G401 (cell line): ENCODE results near the gene AQP12A. TPM values are rescaled to one million over a fixed set of nuclear protein-coding genes. Genes with fewer than 3 reads are reported as not detected.
"Not testable (repeated sequence)": the region's sequence is repeated elsewhere in the genome, so short reads cannot be mapped to it uniquely, and the experiment has no call there.

Experiments
- DNase-seq: peaks from one replicate; pipeline ENCODE4 v3.0.0-alpha.2; 2015; ENCODE audit warnings: low spot score
- in situ Hi-C: cut with HindIII; loops from 2 replicates; pipeline ENCODE4 v1.10.0; 2016; ENCODE audit warnings: low sequenced_read_pairs, mixed read lengths
- total RNA-seq: library from RNA; depleted of rRNA; stranded (reverse); fragments of >200 nt; shearing (Covaris generic); gene quantifications from 2 replicates; pipeline ENCODE4 v1.2.3, GENCODE V29; 2014; rRNA removed

The AQP12A gene, protein sequence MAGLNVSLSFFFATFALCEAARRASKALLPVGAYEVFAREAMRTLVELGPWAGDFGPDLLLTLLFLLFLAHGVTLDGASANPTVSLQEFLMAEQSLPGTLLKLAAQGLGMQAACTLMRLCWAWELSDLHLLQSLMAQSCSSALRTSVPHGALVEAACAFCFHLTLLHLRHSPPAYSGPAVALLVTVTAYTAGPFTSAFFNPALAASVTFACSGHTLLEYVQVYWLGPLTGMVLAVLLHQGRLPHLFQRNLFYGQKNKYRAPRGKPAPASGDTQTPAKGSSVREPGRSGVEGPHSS
- not detected in 2 replicates for total RNA-seq

DNA sequence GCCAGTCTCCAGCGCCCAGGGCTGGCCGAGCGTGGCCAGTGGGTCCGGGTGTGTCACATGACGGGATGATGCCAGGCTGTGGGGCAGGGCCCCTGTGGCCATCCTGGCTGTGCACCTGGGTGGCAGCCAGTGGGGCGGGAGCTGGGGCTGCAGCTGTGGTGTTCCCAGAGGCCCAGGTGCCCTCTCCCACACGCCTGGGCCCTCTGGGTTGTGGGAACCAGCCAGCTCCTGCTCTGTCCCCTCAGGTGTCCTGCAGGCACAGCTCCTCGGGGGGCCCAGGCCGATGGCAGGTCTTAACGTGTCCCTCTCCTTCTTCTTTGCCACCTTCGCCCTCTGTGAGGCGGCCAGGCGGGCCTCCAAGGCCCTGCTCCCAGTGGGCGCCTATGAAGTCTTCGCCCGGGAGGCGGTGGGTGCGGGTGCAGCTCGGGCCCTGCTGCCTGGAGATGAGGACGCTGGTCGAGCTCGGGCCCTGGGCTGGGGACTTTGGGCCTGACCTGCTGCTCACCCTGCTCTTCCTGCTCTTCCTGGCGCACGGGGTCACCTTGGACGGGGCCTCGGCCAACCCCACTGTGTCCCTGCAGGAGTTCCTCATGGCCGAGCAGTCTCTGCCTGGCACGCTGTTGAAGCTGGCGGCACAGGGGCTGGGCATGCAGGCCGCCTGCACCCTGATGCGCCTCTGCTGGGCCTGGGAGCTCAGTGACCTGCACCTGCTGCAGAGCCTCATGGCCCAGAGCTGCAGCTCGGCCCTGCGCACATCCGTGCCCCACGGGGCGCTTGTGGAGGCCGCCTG lies at the start of gene AQP12A:
Gene AQP12A, plus strand, starts transcription at position 236 of the 790 bp plus-strand sequence. Its CDS starts 48 bp downstream, at position 284.
- in situ Hi-C loops, result not testable (repeated sequence)
- peak; percentile 28 for DNase-seq

DNA sequence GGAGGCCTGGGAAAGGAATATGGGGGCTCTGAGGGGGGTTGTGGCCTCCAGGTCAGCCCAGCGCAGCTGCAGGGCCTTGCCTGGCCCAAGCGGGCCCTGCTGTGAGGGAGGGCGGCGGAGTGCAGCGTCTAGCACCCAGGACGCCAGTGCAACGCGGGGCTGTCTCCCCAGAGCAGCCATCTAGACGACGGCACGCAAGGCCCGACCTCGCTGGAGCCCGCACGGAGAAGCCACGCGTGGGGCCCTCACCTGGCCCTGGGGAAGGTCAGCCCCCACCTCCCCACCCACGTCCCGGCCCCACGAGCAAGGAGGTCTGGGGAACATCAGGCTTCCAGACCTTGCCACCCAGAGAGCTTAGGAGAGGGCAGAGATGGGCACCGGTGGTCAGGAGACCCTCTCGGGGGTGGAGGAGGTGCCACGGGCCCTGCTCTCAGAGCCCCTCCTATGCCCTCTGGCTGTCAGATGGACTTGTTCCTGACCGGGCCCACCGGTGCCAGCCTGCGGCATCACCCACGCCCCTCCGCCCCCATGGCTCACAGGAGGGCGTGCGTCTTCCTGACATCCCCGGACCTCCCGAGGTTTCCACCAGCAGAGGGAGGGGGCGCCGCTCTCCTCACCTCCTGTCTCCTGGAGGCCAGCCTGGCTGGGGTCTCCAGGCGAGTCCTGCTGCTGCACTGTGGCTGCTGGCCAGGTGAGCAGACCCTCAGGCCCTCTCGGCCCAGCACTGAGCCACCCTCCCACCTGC lies 49.4 kb upstream of the AQP12A start:
- in situ Hi-C loops, result no loop called here
- no peak for DNase-seq

DNA sequence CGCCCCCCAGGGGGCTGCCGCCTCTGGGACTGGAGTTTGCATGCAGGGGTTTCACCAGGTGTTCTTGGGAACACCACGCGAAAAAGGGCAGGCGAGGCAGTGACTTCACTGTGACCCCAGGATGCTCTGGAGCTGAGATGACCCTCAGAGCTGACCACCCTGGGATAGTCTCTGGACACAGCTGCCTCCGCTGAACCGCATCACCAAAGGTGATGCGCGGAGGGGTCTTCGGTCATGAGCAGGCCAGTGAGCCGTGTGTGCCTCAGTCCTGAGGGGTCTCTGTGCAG lies 48.9 kb upstream of the AQP12A start:
- DNase-seq, result no peak
- in situ Hi-C loops, result no loop called here

DNA sequence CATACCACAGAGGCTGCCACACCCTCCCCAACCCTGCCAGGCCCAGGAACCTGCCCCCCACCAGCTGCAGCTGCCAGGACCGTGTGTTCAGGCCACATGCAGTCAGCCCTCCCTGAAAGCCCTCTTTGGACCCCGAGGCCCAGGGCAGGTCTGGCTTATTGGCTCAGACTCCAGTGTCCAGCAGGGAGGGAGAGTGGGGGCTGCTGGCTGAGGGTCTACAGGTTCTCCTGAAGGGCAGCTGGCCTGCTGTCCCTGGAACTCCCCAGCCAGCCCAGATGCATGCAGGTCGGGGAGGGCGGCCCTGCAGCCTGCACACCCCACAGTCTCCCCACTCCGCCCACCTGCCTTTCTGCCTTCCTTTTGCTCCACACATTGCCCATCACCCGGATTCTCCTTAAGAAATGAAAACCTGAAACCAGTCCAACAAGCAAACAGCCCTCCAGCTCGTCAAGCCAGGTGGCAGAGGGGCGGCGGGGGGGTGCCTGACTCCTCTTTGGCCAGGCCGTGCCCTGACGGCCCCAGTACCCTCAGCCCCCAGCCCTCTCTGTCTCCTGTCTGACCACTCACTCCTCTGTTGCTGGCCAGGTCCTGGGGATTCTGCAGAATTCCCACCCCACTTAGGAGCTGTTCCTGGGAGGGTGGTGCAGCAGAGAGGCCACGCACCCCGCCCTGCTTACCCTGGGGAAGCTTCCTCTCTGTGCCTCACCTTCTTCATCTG lies 48.4 kb upstream of the AQP12A start:
- DNase-seq, result no peak
- in situ Hi-C loops, result no loop called here

DNA sequence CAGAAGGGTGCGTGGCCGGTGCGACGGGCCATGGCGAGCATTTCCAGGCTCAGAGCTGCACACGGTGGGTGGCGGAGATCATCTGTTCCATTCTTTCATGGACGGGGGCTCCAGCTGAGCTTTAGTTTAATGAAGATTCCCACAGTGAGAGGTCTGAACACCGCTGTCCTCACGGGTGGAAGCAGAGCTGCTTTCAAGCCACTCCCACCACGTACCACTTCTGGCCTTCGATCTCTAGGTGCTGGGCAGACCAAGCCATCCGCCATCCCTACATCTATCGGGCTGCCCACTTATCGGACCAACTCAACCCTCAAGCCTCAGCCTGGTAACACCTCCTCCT lies 47.9 kb upstream of the AQP12A start:
- in situ Hi-C loops, result no loop called here
- DNase-seq, result no peak

DNA sequence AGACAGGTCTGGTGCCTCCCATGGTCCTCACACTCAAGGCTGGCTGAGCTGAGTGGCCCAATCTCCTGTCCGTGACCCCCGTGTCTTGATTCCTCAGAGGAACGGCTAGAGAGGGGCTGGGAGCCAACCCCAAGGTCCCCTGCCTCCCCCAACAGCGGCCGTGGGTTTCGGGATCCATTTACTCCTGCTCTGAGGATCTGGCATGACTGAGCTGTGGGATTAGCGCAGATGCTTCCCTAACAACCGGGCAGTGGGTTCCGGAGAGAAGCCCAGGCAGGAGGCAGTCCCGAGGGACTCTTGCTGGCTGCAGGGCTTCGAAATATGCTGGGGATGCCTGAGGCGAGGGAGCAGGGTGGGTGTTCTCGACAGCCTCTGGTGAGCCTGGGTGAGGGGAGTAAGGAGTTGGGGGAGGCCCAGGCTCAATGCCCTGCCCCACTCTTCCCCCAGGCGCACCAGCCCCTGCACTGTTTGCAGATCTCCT lies 47.5 kb upstream of the AQP12A start:
- in situ Hi-C loops, result no loop called here
- no peak for DNase-seq

DNA sequence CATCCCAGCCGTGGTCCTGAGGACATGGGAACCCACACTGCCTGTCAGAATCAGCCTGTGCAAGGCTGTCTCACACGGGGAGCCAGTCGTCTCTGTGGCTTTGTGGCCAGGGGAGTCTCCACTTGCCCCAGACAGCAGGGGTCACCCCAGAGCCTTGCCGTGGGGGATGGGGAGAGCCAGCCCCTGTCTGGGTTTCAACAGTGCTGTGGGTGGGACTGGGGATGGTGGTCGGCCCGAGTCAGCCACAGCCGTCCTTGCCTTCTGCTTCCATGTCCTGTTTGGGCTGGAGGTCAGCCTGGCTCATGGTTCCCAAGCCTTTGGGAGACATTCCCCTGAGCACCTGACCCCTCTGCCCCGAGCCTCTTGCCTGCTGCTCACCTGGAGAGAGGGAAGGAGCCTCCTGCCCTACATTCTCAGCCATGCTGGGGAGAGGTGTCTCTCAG lies 46.8 kb upstream of the AQP12A start:
- in situ Hi-C loops, result no loop called here
- DNase-seq, result no peak

DNA sequence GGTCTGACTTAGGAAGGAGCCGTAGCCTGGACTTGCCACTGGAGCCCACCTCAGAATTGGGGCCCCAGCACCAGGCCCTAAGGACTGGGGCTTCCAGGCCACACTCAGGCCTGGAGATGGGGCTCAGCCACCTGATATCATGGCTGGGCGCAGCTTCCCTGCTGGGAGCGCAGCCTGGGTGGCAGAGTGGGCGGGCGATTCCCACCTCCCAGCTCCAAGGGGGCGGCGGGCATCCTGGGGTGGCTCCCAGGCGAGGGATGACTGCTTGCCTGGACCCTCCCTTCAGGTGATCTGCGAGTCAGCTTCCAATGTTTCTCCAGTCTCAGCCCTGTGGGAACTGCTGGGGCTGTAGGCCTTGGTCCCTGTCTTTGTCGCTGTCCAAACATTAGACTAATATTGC lies 46.3 kb upstream of the AQP12A start:
- no peak for DNase-seq
- in situ Hi-C loops, result no loop called here

DNA sequence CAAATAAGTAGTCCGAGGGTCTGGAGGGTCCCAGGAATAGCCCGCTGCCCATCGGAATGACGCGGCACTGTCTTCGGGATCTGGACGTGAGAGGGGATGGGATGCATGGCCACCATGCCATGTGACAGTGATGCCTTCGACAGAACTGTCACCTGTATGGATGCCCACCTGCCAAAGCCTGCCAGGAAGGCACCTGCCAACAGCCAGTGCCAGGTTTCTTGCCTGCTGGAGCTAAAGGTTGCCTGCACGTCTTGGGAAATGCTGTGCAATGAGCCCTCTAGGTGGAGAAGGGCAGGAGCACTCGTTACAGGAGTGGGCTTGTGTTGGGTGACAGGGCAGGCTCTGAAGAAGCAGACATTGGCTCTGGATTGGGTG lies 45.9 kb upstream of the AQP12A start:
- in situ Hi-C loops, result no loop called here
- DNase-seq, result no peak

DNA sequence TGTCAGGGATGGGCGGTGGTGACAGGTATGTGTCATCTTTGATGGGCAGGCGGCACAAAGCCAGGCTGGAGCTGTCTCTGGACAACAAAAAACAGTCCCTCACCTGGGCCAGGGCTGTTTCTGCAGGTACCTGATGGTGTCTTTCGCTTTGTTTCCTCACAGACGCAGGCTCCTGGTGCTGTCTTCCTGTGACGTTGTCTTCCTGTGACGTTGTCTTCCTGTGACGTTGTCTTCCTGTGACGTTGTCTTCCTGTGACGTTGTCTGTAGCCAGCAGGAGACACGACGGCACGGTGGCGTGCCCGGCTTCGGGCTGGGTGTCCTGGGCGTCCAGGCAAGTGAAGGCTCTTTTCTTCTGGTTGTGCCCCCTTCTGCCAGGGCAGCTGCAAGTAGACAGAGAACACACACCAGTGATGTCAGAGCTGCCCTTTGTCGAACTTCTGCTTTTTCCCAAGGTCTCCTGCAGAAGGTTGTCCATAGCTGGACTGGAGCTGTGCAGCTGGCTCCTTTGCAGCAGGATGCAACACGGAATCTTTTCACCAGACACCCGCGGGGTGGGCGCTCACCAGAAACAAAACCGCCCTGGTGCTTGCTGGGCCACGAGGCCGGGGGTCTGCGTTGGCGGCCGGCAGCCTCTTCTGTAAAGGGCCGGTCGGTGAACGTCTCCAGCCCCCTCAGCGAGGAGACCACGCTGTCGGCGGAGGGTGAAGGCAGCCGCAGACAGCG lies 45.3 kb upstream of the AQP12A start:
- in situ Hi-C loops, result no loop called here
- no peak for DNase-seq

DNA sequence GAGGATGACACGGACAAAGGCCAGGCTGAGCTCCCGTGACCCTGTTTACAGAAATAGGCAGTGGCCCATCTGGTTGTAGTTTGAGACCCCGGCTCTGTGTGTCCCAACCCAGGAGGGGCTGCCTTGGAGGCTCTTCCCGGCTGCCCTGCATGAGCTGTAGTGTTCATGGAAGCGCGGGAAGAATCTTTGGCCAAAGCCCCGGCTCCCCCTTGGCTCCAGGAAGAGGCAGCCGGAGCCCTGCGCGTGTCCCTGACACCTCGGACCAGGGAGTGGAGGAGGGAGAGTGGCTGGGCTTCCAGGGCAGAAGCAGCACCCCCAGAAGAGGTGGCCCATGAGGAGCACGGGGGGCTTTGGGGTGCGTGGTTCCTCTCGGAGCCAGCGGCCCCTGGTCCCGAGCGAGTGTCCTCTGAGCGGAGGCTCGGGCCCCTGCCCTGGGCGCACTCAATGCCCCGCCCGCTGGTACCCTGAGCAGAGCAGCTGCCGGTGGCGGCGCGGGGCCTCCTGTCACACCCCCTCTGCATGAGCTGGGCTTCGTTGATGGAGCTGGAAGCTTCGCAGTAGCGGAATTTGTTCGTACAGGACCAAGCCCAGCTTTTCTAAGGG lies 44.7 kb upstream of the AQP12A start:
- in situ Hi-C loops, result no loop called here
- DNase-seq, result no peak

DNA sequence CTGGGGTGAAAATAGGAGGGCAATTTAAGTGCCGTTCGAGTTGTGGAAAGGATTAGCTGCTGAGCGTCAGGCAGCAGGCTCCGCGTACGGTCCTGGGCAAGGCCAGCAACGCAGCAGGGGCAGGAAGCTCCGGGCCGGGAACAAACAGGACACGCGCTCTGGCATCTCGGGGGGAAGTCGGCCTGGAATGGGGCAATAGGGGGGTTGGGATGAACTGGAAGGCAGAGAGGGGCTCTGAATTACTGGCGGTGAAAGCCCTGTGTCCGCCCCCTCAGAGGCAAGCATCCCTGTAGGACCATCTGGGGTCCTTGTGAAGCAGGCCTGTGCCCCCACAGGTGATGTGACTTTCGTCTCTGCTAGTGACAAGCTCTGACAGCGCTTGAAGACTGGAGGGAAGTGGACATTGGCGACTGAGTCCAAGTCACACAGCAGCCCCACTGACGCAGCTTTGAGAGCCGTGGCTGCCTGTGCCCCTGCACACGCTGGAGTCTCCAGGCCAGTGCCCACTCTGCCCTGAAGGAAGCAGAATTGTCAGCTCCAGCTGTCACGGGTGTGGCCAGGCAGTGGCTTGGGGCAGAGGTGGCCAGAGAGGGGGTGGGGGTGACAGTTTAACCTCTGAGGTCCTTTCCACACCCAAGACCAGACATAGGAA lies 44.0 kb upstream of the AQP12A start:
- in situ Hi-C loops, result no loop called here
- DNase-seq, result no peak

DNA sequence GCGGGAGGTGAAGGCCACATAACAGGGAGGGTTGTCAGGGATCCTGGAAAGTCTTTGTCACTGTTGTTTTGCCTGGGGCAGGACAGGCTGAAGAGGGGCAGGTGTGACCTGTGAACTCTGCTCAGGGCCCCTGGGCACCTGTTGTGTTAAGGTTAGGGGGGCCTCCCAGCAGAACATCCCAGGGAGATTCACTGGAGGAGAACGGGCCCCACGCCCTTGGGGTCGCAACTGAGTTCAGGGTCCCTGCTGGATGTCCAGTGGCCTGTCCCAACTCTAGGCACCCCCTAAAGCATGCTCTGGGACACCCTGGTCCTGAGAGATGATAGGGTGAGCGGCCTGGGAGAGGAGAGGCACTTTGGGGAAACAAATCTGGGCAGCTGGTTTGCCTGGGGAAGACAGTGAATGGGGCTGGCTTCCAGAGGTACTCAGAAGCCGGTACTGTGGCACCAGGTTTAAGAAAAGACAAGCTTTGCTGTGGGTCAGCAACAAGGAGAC lies 43.5 kb upstream of the AQP12A start:
- in situ Hi-C loops, result no loop called here
- DNase-seq, result no peak

DNA sequence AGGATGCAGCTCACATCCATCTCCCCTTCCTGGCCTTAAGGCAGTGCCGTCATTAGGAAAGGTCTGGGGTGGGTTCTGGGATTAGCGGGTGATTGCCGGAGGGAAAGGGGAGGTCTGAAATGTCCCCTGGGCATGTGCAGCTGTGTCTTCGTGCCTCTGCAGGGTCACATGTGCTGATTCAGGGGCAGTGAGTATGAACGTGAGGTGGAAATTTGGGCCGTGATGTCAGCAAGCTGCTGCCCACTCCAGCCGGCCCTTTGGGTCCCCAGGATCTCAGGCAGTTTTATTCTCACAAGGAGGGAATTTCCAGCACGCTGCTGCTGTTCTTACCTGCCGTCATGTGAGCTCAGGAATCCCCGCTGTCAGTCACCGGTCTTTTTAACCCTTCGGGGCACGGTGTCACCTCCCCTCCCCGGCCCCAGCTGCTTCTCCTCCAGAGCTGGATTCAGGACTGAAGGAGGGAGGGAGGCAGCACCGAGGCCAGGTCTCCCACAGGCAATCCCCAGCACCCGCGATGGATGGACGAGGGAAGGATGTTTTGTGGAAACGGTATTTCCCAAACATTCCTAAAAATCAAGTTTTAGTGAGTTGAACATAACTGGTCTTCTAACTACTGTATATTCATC lies 42.9 kb upstream of the AQP12A start:
- DNase-seq, result no peak
- in situ Hi-C loops, result no loop called here

DNA sequence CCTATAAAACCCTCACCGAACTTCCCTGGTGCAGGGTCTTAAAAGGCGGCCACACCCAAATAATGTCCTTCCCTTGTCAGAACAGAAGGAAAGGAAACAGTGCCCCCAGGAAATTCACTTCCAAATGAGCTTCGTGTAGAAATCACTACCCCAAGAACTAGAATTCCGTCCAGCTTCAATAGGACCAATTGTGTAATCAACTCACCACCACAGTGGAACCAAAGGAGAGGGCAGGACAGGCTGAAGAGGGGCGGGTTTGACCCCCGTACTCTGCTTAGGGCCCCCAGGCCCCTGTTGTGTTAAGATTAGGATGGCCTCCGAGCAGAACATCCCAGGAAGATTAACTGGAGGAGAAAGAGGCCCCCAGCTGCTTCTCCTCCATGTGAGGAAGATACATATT lies 42.3 kb upstream of the AQP12A start:
- in situ Hi-C loops, result no loop called here
- DNase-seq, result no peak

DNA sequence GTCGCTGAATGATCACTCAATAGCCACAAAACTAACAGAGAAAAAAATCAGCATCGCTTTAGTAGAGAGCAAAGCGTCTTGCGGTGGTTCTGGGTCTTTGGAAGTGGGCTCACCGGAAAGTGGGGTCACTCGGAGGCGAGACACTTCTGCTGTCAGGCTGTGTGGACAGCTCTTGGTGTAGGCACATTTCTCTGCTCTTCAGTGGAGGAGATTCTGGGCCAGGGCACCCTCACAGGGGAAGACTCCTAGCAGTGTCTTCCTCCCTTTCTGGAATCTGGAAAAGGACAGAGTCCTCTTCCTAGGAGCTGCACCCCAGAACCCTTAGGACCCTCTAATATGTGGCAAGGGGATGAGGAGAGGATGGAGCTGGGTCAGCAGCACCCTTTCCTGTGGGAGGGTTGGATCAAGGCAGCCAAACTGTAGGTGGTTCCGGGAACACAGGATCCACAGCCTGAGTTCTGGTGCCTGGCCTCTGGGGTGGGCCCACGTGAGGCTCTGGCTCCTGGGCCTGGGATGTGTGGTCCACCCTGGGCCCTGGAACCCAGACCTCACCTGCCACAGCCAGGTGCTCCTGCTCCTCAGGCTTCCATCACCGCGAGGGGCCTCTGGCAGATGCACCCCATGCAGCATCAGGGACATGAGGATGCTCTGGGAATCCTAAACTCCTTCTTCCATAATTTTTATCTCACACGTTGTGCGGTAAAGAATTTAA lies 41.3 kb upstream of the AQP12A start:
- no peak for DNase-seq
- in situ Hi-C loops, result no loop called here

DNA sequence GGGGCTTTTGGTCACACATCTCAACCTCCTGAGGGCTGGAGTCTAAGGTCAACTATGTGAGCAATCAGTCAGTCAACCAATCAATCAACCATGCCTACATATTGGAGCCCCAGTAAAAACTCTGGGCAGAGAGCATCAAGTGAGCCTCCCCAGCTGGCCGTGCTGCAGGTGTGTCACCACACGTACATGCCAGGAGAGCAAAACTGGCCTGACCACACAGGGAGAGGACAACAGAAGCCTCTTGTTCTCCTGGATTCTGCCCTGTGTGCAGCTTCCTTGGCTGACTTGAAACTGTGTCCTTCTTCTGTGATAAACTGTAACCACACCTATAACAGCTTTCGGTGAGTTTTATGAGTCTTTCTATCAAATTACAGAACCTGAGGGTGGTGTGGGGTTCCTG lies 40.5 kb upstream of the AQP12A start:
- in situ Hi-C loops, result no loop called here
- no peak for DNase-seq
